Left kidney (tissue), 2 donors: ENCODE data around the gene FCF1. TPM values are rescaled to one million over a fixed set of nuclear protein-coding genes. Genes with fewer than 3 reads are reported as not detected.
"Not testable (repeated sequence)": the region's sequence is repeated elsewhere in the genome, so short reads cannot be mapped to it uniquely, and the experiment has no call there.

Experiments used
- DNase-seq: peaks from one replicate; pipeline ENCODE4 v3.0.0-alpha.2; 2013
- polyA plus RNA-seq: library from polyadenylated mRNA; unstranded; fragments of 120-200 nt; gene quantifications from one replicate; pipeline ENCODE4 v1.2.1, GENCODE V29; 2013; ENCODE audit not compliant: insufficient read length

The FCF1 gene
- polyA plus RNA-seq, 1 donor: 64.3 TPM

DNA sequence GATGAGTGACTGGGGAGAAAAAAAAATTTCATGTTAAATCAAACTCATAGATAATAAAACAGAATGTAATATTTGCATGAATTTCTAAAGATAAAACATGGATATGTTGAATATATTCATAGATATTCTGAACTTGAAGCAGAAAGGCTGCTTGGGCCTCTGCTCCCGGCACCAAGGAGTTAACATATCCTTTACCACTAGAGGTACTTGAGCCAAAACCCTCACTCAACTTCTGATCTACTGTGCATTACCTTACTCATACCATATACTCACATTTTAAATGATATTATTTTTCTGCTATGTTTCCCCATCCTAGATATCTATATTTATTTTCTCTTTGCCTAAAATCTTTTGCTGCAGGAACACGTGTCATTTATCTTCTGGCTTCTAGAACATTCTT is 15.0 kb upstream of the FCF1 start:
- DNase-seq: no peak

- no peak for DNase-seq
Observed at GRCh38 chr14:74698465-74698864, 14.5 kb upstream of the FCF1 start.

- no peak for DNase-seq
Observed at GRCh38 chr14:74702293-74702692, 10.7 kb upstream of the FCF1 start.

DNA sequence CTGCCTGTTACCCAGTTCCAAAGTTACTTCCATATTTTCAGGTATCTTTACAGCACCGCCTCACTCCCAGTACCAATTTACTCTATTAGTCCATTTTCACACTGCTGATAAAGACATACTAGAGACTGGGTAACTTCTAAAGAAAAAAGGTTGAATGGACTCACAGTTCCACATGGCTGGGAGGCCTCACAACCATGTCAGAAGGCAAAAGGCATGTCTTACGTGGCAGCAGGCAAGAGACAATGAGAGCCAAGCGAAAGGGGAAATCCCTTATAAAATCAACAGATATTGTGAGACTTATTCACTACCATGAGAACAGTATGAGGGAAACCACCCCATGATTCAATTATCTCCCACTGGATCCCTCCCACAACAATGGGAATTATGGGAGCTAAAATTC is 9.9 kb upstream of the FCF1 start:
- DNase-seq: no peak

DNA sequence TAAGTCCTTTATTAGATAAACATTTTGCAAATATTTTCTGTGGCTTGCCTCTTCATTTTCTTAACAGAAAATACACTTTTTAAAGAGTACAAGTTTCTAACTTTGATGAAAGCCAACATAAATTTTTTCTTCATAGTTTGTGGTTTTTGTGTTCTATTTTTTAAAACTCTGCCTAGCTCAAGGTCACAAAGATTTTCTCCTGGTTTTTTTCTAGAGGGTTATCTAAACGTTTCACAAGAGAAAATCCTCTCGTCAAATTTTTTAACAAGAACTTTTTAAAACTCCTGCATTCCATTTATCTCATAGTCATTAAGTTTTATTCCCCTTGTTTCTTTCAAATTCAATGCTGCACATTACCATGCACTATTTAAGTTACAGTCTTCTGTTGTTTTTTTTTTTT is 8.3 kb upstream of the FCF1 start:
- DNase-seq: no peak

GRCh38 chr14:74705613-74706500 is 7.1 kb upstream of the FCF1 start:
- peak; percentile 8 for DNase-seq

- DNase-seq: no peak
Observed at GRCh38 chr14:74710480-74710879, 2.5 kb upstream of the FCF1 start.

- DNase-seq: no peak
Observed at GRCh38 chr14:74711651-74712050, 1.3 kb upstream of the FCF1 start.

DNA sequence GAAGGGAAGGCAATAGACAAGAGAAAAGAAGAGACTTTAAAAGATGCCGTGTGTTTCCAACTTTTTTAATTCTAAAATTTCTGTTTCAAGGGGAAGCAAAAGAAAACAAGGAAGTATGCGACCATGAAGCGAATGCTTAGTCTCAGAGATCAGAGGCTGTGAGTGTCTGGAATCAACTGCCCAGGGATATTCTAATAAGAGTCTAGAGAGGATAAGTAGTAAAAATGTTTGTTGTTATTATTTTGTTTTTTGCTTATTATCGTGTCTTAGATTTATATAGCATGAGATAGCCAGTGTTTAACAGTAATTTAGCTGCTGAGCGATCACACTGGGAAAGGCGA is 421 bp downstream of the FCF1 start:
- DNase-seq: no peak

- no peak for DNase-seq
Observed at GRCh38 chr14:74720526-74720925, 7.6 kb downstream of the FCF1 start.

- DNase-seq: no peak
Observed at GRCh38 chr14:74723134-74723533, 10.2 kb downstream of the FCF1 start.

GRCh38 chr14:74732387-74732786 is 19.4 kb downstream of the FCF1 start:
- no peak for DNase-seq

- no peak for DNase-seq
Observed at GRCh38 chr14:74733221-74733620, 20.3 kb downstream of the FCF1 start.

- DNase-seq: no peak
Observed at GRCh38 chr14:74735125-74735524, 22.2 kb downstream of the FCF1 start.

DNA sequence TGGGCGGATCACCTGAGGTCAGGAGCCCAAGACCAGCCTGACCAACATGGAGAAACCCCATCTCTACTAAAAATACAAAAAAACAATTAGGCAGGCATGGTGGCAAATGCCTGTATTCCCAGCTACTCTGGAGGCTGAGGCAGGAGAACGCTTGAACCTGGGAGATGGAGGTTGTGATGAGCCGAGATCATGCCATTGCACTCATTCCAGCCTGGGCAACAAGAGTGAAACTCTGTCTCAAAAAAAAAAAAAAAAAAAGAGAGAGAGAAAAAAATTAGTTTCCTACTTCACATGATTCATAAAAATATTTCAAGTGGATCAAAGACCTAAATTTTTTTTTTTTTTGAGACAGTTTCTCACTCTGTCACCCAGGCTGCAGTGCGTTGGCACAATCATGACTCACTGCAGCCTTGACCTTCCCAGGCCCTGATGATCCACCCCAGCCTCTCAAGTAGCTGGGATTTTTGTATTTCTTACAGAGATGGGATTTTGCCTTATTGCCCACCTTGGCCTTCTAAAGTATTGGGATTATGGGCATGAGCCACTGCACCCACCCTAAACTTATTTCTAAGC is 24.9 kb downstream of the FCF1 start:
- no peak for DNase-seq

GRCh38 chr14:74739293-74740030 is 26.5 kb downstream of the FCF1 start:
- DNase-seq: no peak

DNA sequence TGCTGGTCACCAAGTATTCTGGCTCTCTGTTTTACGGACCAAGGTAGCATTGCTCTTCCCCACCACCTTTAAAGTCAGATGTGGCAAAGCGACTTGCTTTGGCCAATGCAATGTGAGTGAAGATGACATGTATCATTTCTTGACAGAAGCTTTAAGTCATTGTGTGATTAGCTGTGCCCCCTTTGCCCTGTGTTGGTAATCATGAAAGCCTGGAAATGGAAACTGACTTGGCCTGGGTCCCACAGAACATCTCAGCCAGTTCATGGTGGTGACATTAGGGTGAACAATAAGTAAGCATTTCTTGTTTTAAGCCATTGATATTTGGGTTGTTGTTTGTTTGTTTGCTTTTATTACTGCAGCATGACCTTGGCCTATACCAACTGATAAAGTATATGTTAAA is 34.3 kb downstream of the FCF1 start:
- DNase-seq: no peak

GRCh38 chr14:74754157-74754556 is 41.2 kb downstream of the FCF1 start:
- DNase-seq: no peak

GRCh38 chr14:74754899-74755298 is 42.0 kb downstream of the FCF1 start:
- no peak for DNase-seq

DNA sequence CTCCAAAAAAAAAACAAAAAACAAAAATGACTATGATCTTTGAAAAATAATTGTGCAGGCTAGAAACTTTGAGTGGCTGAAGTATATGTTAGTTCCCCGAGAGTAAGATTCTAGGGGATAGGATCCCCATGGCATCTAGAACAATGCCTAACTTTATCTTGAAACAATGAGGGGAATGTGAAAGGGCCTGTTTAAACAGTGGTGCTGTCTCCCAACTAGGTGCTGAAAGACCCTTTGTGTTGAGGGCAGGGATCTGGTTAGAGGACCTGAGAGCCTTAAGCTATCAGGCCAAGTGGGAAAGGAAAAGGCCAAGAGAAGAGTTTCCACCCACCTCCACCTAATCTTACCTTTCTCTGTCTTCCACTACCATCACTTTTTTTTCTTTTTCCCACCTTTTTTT is 43.4 kb downstream of the FCF1 start:
- DNase-seq: no peak

DNA sequence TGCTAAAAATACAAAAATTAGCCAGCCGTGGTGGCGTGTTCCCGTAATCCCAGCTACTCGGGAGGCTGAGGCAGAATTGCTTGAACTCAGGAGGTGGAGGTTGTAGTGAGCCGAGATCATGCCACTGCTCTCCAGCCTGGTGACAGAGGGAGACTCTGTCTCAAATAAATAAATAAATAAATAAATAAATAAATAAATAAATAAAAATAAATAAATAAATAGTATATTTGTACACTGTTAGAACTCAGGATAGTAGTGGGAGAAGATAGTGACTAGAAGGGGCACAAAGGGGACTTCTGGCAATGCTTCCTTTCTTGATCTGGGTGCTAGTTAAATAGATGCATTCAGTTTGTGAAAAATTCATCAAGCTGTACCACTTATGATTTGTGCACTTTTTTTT is 45.6 kb downstream of the FCF1 start:
- DNase-seq: not testable (repeated sequence)

DNA sequence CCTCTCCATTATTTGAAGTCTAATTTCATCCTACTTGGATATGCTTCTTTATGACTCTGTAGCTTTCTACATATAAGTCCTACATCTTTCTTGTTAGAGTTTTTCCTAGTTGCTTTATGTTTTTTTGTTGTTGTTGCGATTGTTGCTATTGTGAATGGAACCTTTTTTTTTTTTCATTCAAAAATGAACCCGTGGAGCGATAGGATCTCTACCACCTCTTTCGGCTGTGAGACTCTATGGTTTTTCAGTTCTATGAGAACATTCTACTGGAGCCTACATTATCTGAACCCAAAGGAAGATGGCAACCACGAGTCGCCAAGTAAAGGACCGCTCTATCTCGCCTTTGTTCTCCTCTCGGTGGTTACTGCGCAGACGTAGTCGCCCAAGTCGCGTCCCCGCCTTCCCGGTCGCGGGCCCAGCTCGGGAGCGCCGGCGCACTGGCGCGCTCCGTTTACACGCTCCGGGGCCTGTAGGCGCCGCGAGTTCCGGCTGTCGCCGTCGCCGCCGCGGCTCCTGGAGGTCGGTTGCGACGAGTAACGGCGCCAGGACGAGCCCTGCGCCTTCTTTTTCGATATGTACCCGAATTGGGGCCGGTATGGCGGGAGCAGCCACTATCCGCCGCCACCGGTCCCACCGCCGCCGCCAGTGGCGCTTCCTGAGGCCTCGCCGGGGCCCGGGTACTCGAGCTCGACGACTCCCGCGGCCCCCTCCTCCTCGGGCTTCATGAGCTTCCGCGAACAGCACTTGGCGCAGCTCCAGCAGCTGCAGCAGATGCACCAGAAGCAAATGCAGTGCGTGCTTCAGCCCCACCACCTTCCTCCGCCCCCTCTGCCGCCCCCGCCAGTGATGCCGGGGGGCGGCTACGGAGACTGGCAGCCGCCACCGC is 50.2 kb downstream of the FCF1 start, which contains the start of gene YLPM1:
TSS of gene YLPM1 (plus strand) at position 400 of the 886 bp plus-strand sequence. CDS start at position 574, 174 bp downstream.
- DNase-seq: peak; percentile 95
